ENCODE data around the gene RSRC2. TPM values are rescaled to one million over a fixed set of nuclear protein-coding genes. Genes with fewer than 3 reads are reported as not detected.
"Not testable (repeated sequence)": the region's sequence is repeated elsewhere in the genome, so short reads cannot be mapped to it uniquely, and the experiment has no call there.

The RSRC2 gene
- total RNA-seq, 1 donor from 2014 or later = 89.3 TPM

- intact Hi-C loops (cut with micrococcal nuclease) = no loop called here
Observed at GRCh38 chr12:122519418-122519817, 7.3 kb downstream of the RSRC2 start.

DNA sequence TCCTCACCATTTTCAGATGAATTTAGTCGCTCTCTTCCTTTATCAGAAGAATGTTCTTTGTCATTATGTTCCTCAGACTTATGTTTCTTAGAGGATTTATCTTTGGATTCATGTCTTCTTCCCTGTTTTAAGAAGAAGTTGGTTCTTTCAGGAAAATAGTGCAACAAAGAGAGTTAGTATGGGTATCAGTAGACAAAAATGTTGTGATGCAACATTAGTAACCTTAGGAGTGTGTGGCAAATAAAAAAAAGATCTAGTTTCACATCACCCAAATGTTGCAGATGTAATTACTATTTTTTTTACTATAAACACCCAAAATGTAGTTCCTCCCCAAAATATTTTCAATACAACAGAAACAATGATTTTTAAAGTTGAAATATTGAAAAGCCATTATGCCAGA, 7.8 kb downstream of the RSRC2 start:
- intact Hi-C loops (cut with micrococcal nuclease) = no loop called here

DNA sequence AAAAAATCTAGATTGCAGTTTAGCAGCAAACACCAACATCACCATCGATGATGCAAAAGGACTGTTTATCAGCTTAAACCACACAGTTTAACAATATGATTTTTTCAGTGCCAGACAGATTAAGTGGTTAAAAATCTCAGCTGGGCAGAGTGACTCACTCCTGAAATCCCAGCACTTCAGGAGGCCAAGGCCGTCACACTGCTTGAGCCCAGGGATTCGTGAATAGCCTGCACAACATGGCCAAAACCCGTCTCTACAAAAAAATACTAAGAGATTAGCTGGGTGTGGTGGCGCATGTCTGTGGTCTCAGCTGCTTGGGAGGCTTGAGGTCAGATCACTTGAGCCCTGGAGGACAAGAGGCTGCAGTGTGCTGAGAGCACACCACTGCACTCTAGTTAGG, 8.9 kb downstream of the RSRC2 start:
- intact Hi-C loops (cut with micrococcal nuclease) = no loop called here

GRCh38 chr12:122516544-122517361, 10.0 kb downstream of the RSRC2 start:
- intact Hi-C loops (cut with micrococcal nuclease) = no loop called here

- intact Hi-C loops (cut with micrococcal nuclease) = no loop called here
Observed at GRCh38 chr12:122515275-122515674, 11.5 kb downstream of the RSRC2 start.

GRCh38 chr12:122513660-122514059, 13.1 kb downstream of the RSRC2 start:
- intact Hi-C loops (cut with micrococcal nuclease) = no loop called here

- intact Hi-C loops (cut with micrococcal nuclease) = not testable (repeated sequence)
Observed at GRCh38 chr12:122513028-122513427, 13.7 kb downstream of the RSRC2 start.

DNA sequence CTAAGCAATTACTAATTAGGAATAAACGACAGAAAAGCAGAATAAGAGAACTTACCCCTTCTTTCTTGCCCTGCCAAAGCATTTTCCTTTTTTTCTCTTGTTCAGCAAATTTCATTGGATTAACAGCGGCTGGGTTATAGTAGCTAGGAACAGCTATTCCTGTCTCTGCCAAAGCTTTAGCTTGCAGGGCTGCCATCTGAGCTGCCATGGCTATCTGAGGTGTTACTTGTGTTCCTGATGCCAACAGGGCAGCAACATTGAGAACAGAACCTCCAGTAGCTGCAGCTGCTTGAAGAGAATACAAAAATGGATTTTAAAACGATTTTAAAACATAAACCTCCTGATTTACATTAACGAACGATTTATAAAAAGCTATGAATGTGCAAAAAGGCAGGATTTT, 18.6 kb downstream of the RSRC2 start:
- intact Hi-C loops (cut with micrococcal nuclease) = no loop called here

- intact Hi-C loops (cut with micrococcal nuclease) = no loop called here
Observed at GRCh38 chr12:122506393-122506938, 20.3 kb downstream of the RSRC2 start.

DNA sequence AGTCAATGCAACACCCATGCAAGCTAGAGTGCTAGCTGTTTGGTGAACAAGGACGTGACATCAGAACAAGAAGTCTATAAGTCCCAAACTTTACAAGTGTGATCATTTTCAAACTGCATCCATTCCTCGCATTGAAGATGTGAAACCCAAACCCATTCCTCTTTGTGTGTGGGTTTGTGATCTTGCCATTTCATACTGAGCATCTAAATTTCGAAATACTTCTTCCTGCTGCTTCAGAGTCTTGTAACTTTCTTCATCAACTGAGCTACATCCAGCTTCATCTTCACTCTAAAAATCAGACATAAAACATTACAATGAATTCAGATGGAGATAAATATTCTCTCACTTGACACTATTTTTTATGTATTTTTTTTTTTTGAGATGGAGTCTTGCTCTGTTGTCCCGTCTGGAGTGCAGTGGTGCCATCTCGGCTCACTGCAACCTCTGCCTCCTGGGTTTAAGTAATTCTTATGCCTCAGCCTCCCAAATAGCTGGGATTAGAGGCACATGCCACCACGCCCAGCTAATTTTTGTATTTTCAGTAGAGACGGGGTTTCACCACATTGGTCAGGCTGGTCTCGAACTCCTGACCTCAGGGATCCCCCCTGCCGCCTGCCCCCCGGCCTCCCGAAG, 21.2 kb downstream of the RSRC2 start:
- intact Hi-C loops (cut with micrococcal nuclease) = no loop called here

GRCh38 chr12:122503783-122504590, 22.7 kb downstream of the RSRC2 start:
- intact Hi-C loops (cut with micrococcal nuclease) = loop anchor here (5.0 kb wide), 1 partner anchor 237 kb away; the partner anchor contains the start of gene VPS33A

- intact Hi-C loops (cut with micrococcal nuclease) = loop anchor here (5.0 kb wide), 1 partner anchor 236 kb away; the partner anchor contains the start of gene VPS33A
Observed at GRCh38 chr12:122503147-122503751, 23.5 kb downstream of the RSRC2 start.

DNA sequence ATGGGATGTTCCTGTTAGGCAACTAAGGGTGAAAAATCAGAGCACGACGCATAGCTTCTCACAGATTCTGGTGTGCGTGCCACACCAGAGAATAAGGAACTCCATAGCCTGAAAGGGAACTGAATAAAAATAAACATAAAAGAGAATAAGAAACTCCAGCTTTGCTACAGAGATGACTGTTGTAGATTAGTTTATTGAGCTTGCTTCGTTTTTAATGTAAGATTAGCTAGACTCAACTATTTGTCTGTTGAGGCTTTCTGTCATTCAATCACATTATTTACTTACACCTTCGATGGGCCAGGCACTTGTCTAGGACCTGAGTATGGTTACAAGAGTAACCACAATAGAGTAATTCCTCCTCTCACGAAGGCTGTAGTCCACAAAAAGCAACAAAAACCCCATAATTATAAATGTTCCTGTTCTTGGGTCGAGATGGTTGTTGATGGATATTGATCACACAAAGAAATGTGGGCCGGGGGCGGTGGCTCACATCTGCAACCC, 25.2 kb downstream of the RSRC2 start:
- intact Hi-C loops (cut with micrococcal nuclease) = loop anchor here (1.0 to 5.0 kb wide), 4 partner anchors 26 to 275 kb away; partner anchors contain the start of genes DENR, DIABLO, KNTC1 and VPS33A

DNA sequence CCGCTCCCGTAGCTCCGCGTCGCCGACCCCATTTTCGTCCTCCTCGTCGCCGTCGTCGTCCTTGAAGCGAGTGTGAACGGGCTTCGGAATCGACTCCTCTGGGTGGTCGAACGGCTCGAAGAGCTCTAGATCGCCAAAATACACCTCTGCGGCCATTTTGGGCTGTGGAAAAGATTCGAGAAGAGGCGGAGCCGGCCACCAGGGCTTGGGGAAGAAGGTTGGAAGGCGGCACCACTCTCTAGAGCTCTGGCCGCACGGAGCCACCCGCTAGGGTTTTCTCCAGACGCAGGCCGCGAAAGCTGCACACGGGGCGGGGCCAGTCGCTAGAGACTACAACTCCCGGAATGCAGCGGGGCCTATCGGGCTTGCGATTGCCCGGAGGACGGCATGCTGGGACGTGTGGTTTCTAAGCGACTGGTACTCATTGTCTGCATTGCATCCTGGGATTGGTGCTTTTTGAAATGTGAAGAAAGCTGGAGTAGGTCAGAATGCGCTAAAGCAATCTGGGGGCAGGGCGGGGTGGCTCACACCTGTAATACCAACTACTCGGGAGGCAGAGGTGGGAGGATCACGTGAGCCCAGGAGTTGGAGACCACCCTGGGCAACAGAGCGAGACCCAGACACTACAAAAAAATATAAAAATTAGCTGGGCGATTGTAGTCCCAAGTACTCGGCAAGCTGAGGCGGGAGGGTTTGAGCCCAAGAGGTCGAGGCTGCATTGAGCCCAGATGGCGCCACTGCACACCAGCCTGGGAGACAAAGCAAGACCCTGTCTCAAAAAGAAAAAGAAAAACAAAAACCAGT, 25.8 kb downstream of the RSRC2 start, which contains the start of gene ZCCHC8:
TSS of gene ZCCHC8 (minus strand) at position 248 of the 804 bp plus-strand sequence. CDS start at position 156, 92 bp downstream.
- intact Hi-C loops (cut with micrococcal nuclease) = loop anchor here (1.0 to 5.0 kb wide), 5 partner anchors 26 to 275 kb away; partner anchors contain the start of genes DENR, DIABLO, KNTC1 and VPS33A

- intact Hi-C loops (cut with micrococcal nuclease) = loop anchor here (1.0 to 5.0 kb wide), 2 partner anchors 47 to 233 kb away; partner anchors contain the start of gene VPS33A
Observed at GRCh38 chr12:122499991-122500684, 26.6 kb downstream of the RSRC2 start.

- intact Hi-C loops (cut with micrococcal nuclease) = no loop called here
Observed at GRCh38 chr12:122495258-122495657, 31.5 kb downstream of the RSRC2 start.

DNA sequence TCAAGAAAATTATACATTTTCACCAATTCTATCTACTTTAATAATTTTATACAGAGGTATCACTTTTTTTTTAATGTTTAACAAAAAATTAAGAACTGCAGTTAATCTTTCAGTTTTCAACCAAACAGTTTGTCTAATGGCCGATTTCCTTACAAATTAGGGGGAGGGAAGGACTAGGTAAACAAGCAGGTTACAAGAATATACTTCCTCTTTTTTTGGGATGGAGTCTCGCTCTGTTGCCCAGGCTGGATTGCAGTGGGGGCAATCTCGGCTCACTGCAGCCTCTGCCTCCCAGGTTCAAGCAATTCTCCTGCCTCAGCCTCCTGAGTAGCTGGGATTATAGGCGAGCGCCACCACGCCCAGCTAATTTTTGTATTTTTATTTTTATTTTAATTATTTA, 33.5 kb downstream of the RSRC2 start:
- intact Hi-C loops (cut with micrococcal nuclease) = not testable (repeated sequence)

- intact Hi-C loops (cut with micrococcal nuclease) = no loop called here
Observed at GRCh38 chr12:122491991-122492390, 34.7 kb downstream of the RSRC2 start.

GRCh38 chr12:122489038-122489437, 37.7 kb downstream of the RSRC2 start:
- intact Hi-C loops (cut with micrococcal nuclease) = no loop called here
